HepG2 (cell line): ENCODE results near the gene SOX9. TPM values are rescaled to one million over a fixed set of nuclear protein-coding genes. Genes with fewer than 3 reads are reported as not detected.

Experiments
- ATAC-seq: fragments of 200-7000 bp; cut with Tn5 transposase; 3 replicates; pipeline ENCODE4 v1.9.1; 2020; ENCODE audit warnings: mild to moderate bottlenecking, moderate library complexity
- BruUV-seq: library from RNA; stranded (reverse); fragments of 400-500 nt; replicated peaks from 2 replicates; lab custom pipeline; 2021; lab: Mats Ljungman, UMichigan
- CTCF ChIA-PET: fragments of 300-600 bp; formaldehyde crosslinking; extraction: SDS; loops from one replicate; lab custom pipeline; 2021; ENCODE audit warnings: low total read pairs, inconsistent platforms, low intra/inter-chr PET ratio; lab: Yijun Ruan, JAX
- POLR2A ChIA-PET: fragments of 350-600 bp; sonication (Branson Sonifier 250); formaldehyde crosslinking; loops from one replicate; lab custom pipeline; 2020; ENCODE audit warnings: antibody characterized with exemption, inconsistent platforms; lab: Yijun Ruan, JAX
- DNase-seq: peaks from one replicate; pipeline ENCODE4 v3.0.0-alpha.2; 2015; ENCODE audit warnings: low spot score
- FAIRE-seq: peaks from 3 replicates; lab custom pipeline; 2011; peaks lifted over from hg19 to GRCh38; lab: Jason Lieb, UNC
- H2AFZ ChIP-seq: one replicate; pipeline ENCODE4 v1.6.1; 2011; ENCODE audit warnings: low read length, inconsistent platforms
- H3K27ac ChIP-seq: fragments of 300-600 bp; 3 replicates; pipeline ENCODE4 v1.8.0; 2011; ENCODE audit warnings: mixed run types, mild to moderate bottlenecking, mixed read lengths, low read length, inconsistent platforms; ENCODE audit not compliant: insufficient read depth; ENCODE audit errors: extremely low read length
- H3K27me3 ChIP-seq, 2 experiments: fragments of 200-600 bp in 1 of 2; 2 replicates in 1 of 2; 3 replicates in 1 of 2; pipeline versions ENCODE4 v1.6.0 to v1.8.0; 2011; ENCODE audit warnings: low read length in 2 of 2, mild to moderate bottlenecking in 2 of 2, moderate library complexity in 2 of 2, inconsistent platforms in 1 of 2; ENCODE audit not compliant: insufficient read depth in 2 of 2, control insufficient read depth in 1 of 2
- H3K36me3 ChIP-seq, 2 experiments: fragments of 200-600 bp in 1 of 2; replicated peaks in 1 of 2; 2 replicates in 1 of 2; 3 replicates in 1 of 2; pipeline versions ENCODE4 v1.5.1 to v1.8.0; 2011; ENCODE audit warnings: low read length in 2 of 2, inconsistent platforms in 1 of 2; ENCODE audit not compliant: insufficient read depth in 2 of 2, control insufficient read depth in 1 of 2
- H3K4me1 ChIP-seq: 2 replicates; pipeline ENCODE4 v1.5.1; 2012; ENCODE audit warnings: low read length, inconsistent platforms; ENCODE audit not compliant: insufficient read depth
- H3K4me2 ChIP-seq: 2 replicates; pipeline ENCODE4 v1.6.0; 2011; ENCODE audit warnings: low read depth, low read length, inconsistent platforms
- H3K4me3 ChIP-seq, 3 experiments: fragments of 200-600 bp in 1 of 3; sonication (generic), shearing (Covaris generic) in 1 of 3; replicated peaks in 1 of 3; 2 replicates each; pipeline ENCODE4 v1.5.1; 2011 to 2016; ENCODE audit warnings: low read length in 3 of 3, inconsistent platforms in 2 of 3, low read depth in 2 of 3, mild to moderate bottlenecking in 2 of 3, control low read depth in 1 of 3, mixed read lengths in 1 of 3; ENCODE audit not compliant: insufficient read depth in 1 of 3
- H3K79me2 ChIP-seq: one replicate; pipeline ENCODE4 v1.6.1; 2011; ENCODE audit warnings: low read length, inconsistent platforms; ENCODE audit not compliant: insufficient read depth
- H3K9ac ChIP-seq: 2 replicates; pipeline ENCODE4 v1.6.0; 2011; ENCODE audit warnings: mild to moderate bottlenecking, low read depth, low read length, inconsistent platforms; ENCODE audit not compliant: insufficient read depth
- H3K9me3 ChIP-seq: 2 replicates; pipeline ENCODE4 v1.5.1; 2012; ENCODE audit warnings: mild to moderate bottlenecking, low read length
- H4K20me1 ChIP-seq: 2 replicates; pipeline ENCODE4 v1.6.0; 2011; ENCODE audit warnings: inconsistent platforms, mild to moderate bottlenecking, low read length, moderate library complexity; ENCODE audit not compliant: insufficient read depth
- AHDC1 ChIP-seq: sonication (generic); formaldehyde crosslinking; IDR thresholded peaks from 2 replicates; pipeline ENCODE4 v1.5.1; 2020; ENCODE audit warnings: mild to moderate bottlenecking, missing genetic modification reagents, borderline replicate concordance
- CREB3 ChIP-seq: sonication (generic); formaldehyde crosslinking; IDR thresholded peaks from 2 replicates; pipeline ENCODE4 v1.5.0; 2020; ENCODE audit warnings: missing genetic modification reagents
- KLF13 ChIP-seq: sonication (generic); formaldehyde crosslinking; IDR thresholded peaks from 2 replicates; pipeline ENCODE4 v1.4.0; 2020; ENCODE audit warnings: mild to moderate bottlenecking, missing genetic modification reagents
- ZFP36 ChIP-seq: fragments of 150-350 bp; IDR thresholded peaks from 2 replicates; pipeline ENCODE4 v1.6.1; 2018; ENCODE audit warnings: borderline replicate concordance, low read length, low read depth; ENCODE audit not compliant: partially characterized antibody
- ZNF280B ChIP-seq: sonication (generic); formaldehyde crosslinking; IDR thresholded peaks from 2 replicates; pipeline ENCODE4 v1.5.0; 2020; ENCODE audit warnings: missing genetic modification reagents, mild to moderate bottlenecking, borderline replicate concordance
- ZNF83 ChIP-seq: sonication (generic); formaldehyde crosslinking; IDR thresholded peaks from 2 replicates; pipeline ENCODE4 v1.4.0; 2020; ENCODE audit warnings: missing genetic modification reagents, mild to moderate bottlenecking, borderline replicate concordance
- WGBS: methylation state at CpG from one replicate; pipeline ENCODE4 v1.1.6; 2017; ENCODE audit warnings: low lambda C conversion rate; 5-methylcytosine and 5-hydroxymethylcytosine counted together
- in situ Hi-C: cut with HindIII; loops from 2 replicates; pipeline ENCODE4 v1.10.0; 2017; ENCODE audit warnings: low pct_unique_long_range_greater_than_20kb; ENCODE audit not compliant: extremely low pct_ligation_motif_present
- intact Hi-C: fragments of 100-400 bp; cut with micrococcal nuclease; formaldehyde crosslinking; loops from one replicate; pipeline ENCODE4 v1.10.0; 2022; ENCODE audit not compliant: unreplicated experiment
- polyA plus RNA-seq, 8 experiments: library from polyadenylated mRNA; depleted of rRNA in 3 of 8; stranded (reverse) in 7 of 8; unstranded in 1 of 8; fragments of >200 nt; fragmentation: Illumina TruSeq in 4 of 8; extraction: Trizol in 4 of 8; gene quantifications; 2 replicates each; pipeline versions ENCODE4 v1.2.1 to v1.2.3, GENCODE V29; 2011 to 2016; ENCODE audit warnings: low read depth in 4 of 8, missing spikeins in 1 of 8, mixed read lengths in 1 of 8; ENCODE audit not compliant: insufficient read depth in 1 of 8
- total RNA-seq, 5 experiments: library from RNA; depleted of rRNA; stranded (reverse); fragments of >200 nt; fragmentation: Illumina TruSeq; extraction: Trizol; gene quantifications; 2 replicates each; pipeline ENCODE4 v1.2.3, GENCODE V29; 2016; ENCODE audit warnings: low read depth in 1 of 5
- TF ChIP-seq, protein P1 (sequence below): sonication (generic); formaldehyde crosslinking; IDR thresholded peaks from 2 replicates; pipeline ENCODE4 v1.4.0; 2020; ENCODE audit warnings: mild to moderate bottlenecking, missing genetic modification reagents, borderline replicate concordance
- TF ChIP-seq, protein P2 (sequence below): sonication (generic); formaldehyde crosslinking; conservative IDR thresholded peaks from 2 replicates; pipeline ENCODE4 v1.4.0; 2020; ENCODE audit warnings: missing genetic modification reagents

SOX9 gene
- total and polyA plus RNA-seq, 2 of the 13 experiments (the other 11 are each of a cell fraction or from before 2014, with no cell fraction given) = 16.1 to 27.6 TPM

DNA sequence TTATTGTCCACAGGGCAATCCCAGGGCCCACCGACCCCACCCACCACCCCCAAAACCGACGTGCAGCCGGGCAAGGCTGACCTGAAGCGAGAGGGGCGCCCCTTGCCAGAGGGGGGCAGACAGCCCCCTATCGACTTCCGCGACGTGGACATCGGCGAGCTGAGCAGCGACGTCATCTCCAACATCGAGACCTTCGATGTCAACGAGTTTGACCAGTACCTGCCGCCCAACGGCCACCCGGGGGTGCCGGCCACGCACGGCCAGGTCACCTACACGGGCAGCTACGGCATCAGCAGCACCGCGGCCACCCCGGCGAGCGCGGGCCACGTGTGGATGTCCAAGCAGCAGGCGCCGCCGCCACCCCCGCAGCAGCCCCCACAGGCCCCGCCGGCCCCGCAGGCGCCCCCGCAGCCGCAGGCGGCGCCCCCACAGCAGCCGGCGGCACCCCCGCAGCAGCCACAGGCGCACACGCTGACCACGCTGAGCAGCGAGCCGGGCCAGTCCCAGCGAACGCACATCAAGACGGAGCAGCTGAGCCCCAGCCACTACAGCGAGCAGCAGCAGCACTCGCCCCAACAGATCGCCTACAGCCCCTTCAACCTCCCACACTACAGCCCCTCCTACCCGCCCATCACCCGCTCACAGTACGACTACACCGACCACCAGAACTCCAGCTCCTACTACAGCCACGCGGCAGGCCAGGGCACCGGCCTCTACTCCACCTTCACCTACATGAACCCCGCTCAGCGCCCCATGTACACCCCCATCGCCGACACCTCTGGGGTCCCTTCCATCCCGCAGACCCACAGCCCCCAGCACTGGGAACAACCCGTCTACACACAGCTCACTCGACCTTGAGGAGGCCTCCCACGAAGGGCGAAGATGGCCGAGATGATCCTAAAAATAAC lies 3.0 kb downstream of the SOX9 start:
- no peak for FAIRE-seq
- 0 out of 2 replicates have a peak, but pooled peaks have one; percentile 51 for TF ChIP-seq KLF13 (CRISPR knock-in tag)
- TF ChIP-seq, protein P1, sequence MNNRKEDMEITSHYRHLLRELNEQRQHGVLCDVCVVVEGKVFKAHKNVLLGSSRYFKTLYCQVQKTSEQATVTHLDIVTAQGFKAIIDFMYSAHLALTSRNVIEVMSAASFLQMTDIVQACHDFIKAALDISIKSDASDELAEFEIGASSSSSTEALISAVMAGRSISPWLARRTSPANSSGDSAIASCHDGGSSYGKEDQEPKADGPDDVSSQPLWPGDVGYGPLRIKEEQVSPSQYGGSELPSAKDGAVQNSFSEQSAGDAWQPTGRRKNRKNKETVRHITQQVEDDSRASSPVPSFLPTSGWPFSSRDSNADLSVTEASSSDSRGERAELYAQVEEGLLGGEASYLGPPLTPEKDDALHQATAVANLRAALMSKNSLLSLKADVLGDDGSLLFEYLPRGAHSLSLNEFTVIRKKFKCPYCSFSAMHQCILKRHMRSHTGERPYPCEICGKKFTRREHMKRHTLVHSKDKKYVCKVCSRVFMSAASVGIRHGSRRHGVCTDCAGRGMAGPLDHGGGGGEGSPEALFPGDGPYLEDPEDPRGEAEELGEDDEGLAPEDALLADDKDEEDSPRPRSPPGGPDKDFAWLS (CRISPR knock-in tag) = no peak
- TF ChIP-seq CREB3 (CRISPR knock-in tag) = no peak
- TF ChIP-seq AHDC1 (CRISPR knock-in tag) = no peak
- 0 out of 2 replicates have a peak, but pooled peaks have one; percentile 20 for TF ChIP-seq ZNF280B (CRISPR knock-in tag)
- no peak for TF ChIP-seq ZFP36
- 0 out of 2 replicates have a peak, but pooled peaks have one; percentile 37 for TF ChIP-seq ZNF83 (CRISPR knock-in tag)
- TF ChIP-seq, protein P2, sequence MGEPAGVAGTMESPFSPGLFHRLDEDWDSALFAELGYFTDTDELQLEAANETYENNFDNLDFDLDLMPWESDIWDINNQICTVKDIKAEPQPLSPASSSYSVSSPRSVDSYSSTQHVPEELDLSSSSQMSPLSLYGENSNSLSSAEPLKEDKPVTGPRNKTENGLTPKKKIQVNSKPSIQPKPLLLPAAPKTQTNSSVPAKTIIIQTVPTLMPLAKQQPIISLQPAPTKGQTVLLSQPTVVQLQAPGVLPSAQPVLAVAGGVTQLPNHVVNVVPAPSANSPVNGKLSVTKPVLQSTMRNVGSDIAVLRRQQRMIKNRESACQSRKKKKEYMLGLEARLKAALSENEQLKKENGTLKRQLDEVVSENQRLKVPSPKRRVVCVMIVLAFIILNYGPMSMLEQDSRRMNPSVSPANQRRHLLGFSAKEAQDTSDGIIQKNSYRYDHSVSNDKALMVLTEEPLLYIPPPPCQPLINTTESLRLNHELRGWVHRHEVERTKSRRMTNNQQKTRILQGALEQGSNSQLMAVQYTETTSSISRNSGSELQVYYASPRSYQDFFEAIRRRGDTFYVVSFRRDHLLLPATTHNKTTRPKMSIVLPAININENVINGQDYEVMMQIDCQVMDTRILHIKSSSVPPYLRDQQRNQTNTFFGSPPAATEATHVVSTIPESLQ (CRISPR knock-in tag) = no peak; the same call in 1 of the 2 replicates

More for the DNA sequence above, 3.0 kb downstream of the SOX9 start:
- in situ Hi-C loops (loop anchor here (5.0 kb wide), 2 partner anchors 279 to 394 kb away; no protein-coding TSS in a partner anchor), intact Hi-C loops (loop anchor here (2.0 kb wide), 1 partner anchor 27 kb away; no protein-coding TSS in a partner anchor)
- peak overlapping the region; percentile 86 to 100 (median 99) for H3K4me3 ChIP-seq
- 60% methylated on average over 43 of the region's 75 CpGs for WGBS
- peak overlapping the region; percentile 96 for H3K9ac ChIP-seq
- CTCF ChIA-PET = no interaction called here
- H3K27me3 ChIP-seq = no peaks in the 10 kb centered on the region; a peak in 1 of 5 replicates
- peaks cover 45% of the 10 kb centered on the region for H3K79me2 ChIP-seq
- H3K9me3 ChIP-seq = no peaks in the 10 kb centered on the region
- no peak for DNase-seq
- no TSS peak for BruUV-seq
- peak overlapping the region; percentile 76 for H3K27ac ChIP-seq
- ATAC-seq = no peak
- peak overlapping the region; percentile 95 for H3K4me2 ChIP-seq
- peaks cover 58% of the 10 kb centered on the region for H3K4me1 ChIP-seq
- H4K20me1 ChIP-seq = peaks cover 54% of the 10 kb centered on the region
- peaks cover 10 to 20% of the 10 kb centered on the region in 2 experiments for H3K36me3 ChIP-seq
- H2AFZ ChIP-seq = no peak overlapping the region
- POLR2A ChIA-PET = interaction anchor here (0.6 to 6.9 kb wide), 10 partner anchors 28 to 415 kb away, joined by 3 to 96 read pairs (median 6); no protein-coding TSS in a partner anchor
